Kidney glomerular epithelial cell (primary cell): ENCODE data around the gene PTPN23.

Source experiments
- DNase-seq: peaks from one replicate; lab custom pipeline; 2025; lab: John Stamatoyannopoulos, UW

The PTPN23 gene

GRCh38 chr3:47405820-47406761, 25.3 kb downstream of the PTPN23 start:
- no peak for DNase-seq

- no peak for DNase-seq
Observed at GRCh38 chr3:47406762-47407149, 25.9 kb downstream of the PTPN23 start.

GRCh38 chr3:47407237-47407636, 26.4 kb downstream of the PTPN23 start:
- no peak for DNase-seq

GRCh38 chr3:47407896-47408838, 27.3 kb downstream of the PTPN23 start:
- no peak for DNase-seq

GRCh38 chr3:47408839-47409229, 28.0 kb downstream of the PTPN23 start:
- no peak for DNase-seq

- DNase-seq, result no peak
Observed at GRCh38 chr3:47409284-47409683, 28.5 kb downstream of the PTPN23 start.

- DNase-seq, result no peak
Observed at GRCh38 chr3:47409688-47410416, 29.0 kb downstream of the PTPN23 start.

- DNase-seq, result no peak
Observed at GRCh38 chr3:47410417-47410720, 29.5 kb downstream of the PTPN23 start.

GRCh38 chr3:47410801-47411646, 30.2 kb downstream of the PTPN23 start:
- no peak for DNase-seq

GRCh38 chr3:47411696-47412452, 31.1 kb downstream of the PTPN23 start:
- DNase-seq, result no peak

- no peak for DNase-seq
Observed at GRCh38 chr3:47412453-47412756, 31.6 kb downstream of the PTPN23 start.

- no peak for DNase-seq
Observed at GRCh38 chr3:47412842-47413520, 32.2 kb downstream of the PTPN23 start.

- DNase-seq, result no peak
Observed at GRCh38 chr3:47413751-47414150, 32.9 kb downstream of the PTPN23 start.

- DNase-seq, result no peak
Observed at GRCh38 chr3:47414161-47414564, 33.3 kb downstream of the PTPN23 start.

- DNase-seq, result no peak
Observed at GRCh38 chr3:47414666-47415587, 34.1 kb downstream of the PTPN23 start.

GRCh38 chr3:47416041-47416440, 35.2 kb downstream of the PTPN23 start:
- DNase-seq, result no peak

GRCh38 chr3:47418167-47419082, 37.6 kb downstream of the PTPN23 start:
- DNase-seq, result no peak
